Subcutaneous adipose tissue (tissue), 4 donors: ENCODE data around the gene DYNC2LI1. TPM values are rescaled to one million over a fixed set of nuclear protein-coding genes. Genes with fewer than 3 reads are reported as not detected.

Experiments used
- total RNA-seq, 4 donors: library from RNA; depleted of rRNA; stranded (reverse); fragments of >200 nt; gene quantifications; one replicate each; pipeline ENCODE4 v1.1.0, GENCODE V29; 2016
- TF ChIP-seq, protein P1 (sequence below): fragments of 450-650 bp; IDR thresholded peaks from one replicate; pipeline ENCODE4 v1.5.1; 2016; ENCODE audit warnings: low read depth, mild to moderate bottlenecking, control low read depth, antibody characterized with exemption, moderate library complexity

The DYNC2LI1 gene
- total RNA-seq, 4 donors from 2014 or later, result 32.0 to 41.4 (median 34.5) TPM

- TF ChIP-seq, protein P1, sequence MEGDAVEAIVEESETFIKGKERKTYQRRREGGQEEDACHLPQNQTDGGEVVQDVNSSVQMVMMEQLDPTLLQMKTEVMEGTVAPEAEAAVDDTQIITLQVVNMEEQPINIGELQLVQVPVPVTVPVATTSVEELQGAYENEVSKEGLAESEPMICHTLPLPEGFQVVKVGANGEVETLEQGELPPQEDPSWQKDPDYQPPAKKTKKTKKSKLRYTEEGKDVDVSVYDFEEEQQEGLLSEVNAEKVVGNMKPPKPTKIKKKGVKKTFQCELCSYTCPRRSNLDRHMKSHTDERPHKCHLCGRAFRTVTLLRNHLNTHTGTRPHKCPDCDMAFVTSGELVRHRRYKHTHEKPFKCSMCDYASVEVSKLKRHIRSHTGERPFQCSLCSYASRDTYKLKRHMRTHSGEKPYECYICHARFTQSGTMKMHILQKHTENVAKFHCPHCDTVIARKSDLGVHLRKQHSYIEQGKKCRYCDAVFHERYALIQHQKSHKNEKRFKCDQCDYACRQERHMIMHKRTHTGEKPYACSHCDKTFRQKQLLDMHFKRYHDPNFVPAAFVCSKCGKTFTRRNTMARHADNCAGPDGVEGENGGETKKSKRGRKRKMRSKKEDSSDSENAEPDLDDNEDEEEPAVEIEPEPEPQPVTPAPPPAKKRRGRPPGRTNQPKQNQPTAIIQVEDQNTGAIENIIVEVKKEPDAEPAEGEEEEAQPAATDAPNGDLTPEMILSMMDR, result no peak
Observed at GRCh38 chr2:43837831-43838559, 64.2 kb downstream of the DYNC2LI1 start.

DNA sequence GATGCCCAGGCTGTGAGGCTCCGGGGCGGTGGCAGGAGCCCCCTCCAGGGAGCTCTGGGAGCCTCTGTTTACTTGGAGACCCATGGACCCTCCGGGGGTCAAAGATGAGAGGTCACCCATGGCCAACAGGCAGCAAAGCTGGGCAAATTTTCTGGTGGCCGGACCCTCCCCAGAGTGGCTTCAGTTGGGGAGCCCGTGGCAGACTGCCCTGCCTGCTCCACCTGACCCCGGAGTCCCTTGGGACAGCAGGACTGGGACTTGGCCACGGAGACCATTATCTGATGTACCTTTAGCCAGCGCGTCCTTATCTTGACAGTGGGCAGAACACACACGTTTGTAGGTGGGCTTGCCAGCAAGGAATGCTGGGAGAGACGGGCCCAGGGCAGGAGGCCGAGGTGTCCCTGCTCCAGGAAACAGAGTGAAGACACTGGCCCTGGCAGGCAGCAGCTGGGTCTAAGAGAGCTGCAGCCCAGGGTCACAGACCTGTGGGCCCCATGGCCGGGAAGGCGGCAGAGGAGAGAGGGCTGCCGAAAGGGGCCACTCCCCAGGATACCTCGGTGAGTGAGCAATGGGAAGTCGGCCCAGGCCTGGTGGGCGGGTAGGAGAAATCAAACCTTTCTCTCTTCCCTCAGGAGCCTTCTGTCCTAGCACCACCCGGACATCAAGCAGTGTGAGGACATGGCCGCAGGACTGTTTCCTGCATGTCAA lies 64.9 kb downstream of the DYNC2LI1 start, which contains the start of the genes ABCG5 and ABCG8:
Gene ABCG5 (minus strand): TSS at position 280 of the 708 bp plus-strand sequence. CDS start 160 bp downstream, at position 120.
Gene ABCG8 (plus strand): TSS at position 412 of the 708 bp plus-strand sequence. CDS start 83 bp downstream, at position 495.
- TF ChIP-seq, protein P1, result no peak

GRCh38 chr2:43839776-43840564 lies 66.1 kb downstream of the DYNC2LI1 start:
- TF ChIP-seq, protein P1, result no peak

DNA sequence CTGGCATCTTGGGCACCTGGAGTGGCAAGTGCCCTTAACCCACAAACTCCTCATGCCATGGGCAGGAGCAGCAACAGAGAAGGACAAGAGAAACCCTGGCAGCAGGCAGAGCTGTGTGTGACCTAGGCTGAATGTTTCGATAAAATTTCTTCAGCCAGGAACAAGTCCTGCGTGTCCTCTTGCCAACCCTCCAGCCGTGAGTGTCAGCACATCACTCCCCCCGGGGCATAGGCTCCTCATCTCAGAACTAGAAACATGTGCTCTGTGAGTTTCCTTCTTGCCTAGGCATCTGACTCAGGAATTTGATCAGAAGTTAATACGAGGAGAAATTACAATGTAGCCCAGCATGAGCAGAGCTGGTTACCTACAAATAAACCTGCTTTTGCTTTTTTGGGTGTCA lies 67.1 kb downstream of the DYNC2LI1 start:
- TF ChIP-seq, protein P1, result no peak

DNA sequence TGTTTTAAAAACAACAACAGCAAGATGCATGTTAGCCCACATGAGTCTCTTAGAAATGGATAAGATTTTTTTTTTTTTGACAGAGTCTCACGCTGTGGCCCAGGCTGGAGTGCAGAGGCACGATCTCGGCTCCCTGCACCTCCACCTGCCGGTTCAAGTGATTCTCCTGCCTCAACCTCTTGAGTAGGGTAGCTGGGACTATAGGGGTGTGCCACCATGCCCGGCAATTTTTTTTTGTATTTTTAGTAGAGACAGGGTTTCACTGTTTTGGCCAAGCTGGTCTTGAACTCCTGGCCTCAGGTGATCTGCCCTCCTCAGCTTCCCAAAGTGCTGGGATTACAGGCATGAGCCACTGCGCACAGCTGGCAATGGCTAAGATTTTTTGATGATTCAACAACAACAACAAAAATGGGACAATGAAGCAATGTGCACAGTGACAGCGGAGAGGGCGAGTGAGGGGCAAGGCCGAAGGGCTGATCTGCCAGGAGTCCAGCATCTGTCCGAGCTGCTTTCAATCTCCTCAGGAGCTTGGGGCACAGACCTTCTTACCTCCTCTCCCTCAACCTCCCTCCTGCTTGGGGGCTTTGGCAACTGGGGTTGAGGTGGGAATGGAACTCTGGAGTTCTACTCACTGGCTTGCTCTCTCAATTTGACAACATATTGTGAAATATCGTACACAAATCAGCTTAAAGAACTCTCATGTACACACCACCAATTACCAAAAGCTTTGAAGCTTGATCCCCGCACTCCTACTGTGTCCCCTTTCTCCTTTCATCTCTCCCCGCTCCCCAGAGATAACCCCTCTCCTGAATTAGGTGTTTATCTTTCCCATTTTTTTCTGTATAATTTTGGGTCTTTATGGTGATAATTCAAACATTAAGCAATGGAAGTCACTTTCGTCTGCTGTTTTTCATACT lies 68.4 kb downstream of the DYNC2LI1 start:
- TF ChIP-seq, protein P1, result no peak

DNA sequence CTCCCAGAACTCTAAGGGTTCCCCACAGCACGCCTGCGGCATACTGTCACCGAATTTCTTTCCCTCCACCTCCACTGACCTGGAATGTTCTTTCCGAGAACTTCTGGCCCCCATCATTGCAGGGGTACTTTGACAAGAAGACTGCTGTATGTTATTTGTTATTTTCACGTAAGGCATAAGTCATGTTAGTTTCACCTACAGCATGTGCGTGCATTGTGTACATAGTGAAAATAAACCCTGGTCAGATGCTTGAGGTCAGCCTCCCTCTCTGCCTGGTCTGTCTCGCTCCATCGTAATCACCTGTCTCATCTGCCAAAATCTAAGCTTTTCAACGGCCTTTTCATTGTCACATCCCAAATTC lies 69.0 kb downstream of the DYNC2LI1 start:
- TF ChIP-seq, protein P1, result no peak
